Activated CD8-positive, alpha-beta memory T cell treated with anti-CD3 and anti-CD28 coated beads, Interleukin-2, amount 50 U/mL, for 1 hour (primary cell): ENCODE data around the gene LRP1-AS.
"Not testable (repeated sequence)": the region's sequence is repeated elsewhere in the genome, so short reads cannot be mapped to it uniquely, and the experiment has no call there.

Experiments
- DNase-seq: peaks from one replicate; pipeline ENCODE4 v3.0.0-alpha.2; 2020; ENCODE audit errors: extremely low read depth

The LRP1-AS gene

DNA sequence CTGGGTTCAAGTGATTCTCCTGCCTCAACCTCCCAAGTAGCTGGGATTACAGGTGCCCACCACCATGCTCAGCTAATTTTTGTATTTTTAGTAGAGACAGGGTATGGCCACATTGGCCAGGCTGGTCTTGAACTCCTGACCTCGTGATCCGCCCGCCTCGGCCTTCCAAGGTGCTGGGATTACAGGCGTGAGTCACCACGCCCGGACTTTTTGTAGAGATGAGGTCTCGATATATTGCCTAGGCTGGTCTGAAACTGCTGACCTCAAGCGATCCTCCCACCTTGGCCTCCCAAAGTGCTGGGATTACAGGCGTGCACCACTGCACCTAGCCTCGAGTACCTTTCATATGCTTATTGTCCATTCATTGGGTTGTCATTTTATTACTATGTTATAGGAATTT is 26.7 kb downstream of the LRP1-AS start:
- DNase-seq, result not testable (repeated sequence)

DNA sequence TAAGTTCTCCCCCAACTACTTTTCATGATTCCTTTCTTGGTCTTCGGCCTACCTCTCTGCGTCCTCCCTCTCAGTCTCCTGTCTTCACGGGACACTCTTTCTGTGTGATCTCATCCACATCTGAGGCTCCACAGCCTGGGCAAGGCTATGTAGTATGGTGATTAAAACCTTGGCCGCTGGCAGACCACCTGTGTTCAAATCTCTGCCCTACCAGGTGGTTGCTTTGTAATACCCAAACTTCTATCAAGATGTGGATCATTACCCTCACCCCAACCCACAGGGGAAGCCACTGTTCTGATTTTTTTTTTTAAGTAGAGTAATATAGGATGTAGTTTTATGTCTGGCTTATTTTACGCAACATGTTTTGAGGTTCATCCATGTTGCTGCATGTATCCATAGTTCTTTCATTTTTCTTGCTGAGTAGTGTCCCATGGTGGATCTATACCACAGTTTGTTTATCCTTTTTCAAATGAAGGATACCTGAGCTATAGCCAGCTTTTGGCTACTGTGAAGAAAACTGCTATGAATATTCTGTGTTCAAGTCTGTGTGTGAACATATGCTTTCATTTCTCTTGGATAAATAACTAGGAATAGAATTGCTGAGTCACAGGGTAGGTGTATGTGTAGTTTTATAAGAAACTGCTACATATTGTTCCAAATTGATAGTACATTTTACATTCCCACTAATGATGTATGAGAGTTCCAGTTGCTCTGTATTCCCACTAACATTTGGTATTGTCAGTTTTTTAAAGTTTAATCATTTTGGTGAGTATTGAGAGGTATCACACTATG is 27.9 kb downstream of the LRP1-AS start:
- DNase-seq, result no peak

DNA sequence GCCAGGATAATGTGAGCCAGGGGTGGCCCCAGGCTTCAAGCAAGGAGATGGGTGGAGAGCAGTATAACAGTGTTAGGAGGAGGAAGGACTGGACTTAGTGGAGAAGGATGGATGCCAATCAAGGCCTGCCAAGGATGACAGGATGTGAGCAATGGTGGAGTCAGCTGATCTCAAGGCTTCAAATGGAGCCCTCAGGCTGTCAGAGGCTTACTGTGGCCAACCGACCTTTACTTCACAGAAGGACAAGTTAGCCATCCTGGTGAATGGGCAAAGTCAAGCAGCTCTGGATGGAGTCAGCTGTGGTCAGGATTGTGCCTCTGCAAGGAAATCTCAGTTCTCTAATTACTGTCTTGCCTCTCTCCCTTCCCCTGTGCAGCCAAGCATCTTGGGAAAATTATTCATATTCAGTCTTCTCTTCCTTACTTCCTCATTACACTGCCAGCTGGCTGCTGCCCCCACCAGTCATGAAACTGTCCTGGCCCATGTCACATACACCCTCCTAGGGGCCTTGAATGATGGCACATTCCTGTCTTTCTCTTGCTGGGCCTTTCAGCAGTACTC is 28.6 kb downstream of the LRP1-AS start:
- no peak for DNase-seq

DNA sequence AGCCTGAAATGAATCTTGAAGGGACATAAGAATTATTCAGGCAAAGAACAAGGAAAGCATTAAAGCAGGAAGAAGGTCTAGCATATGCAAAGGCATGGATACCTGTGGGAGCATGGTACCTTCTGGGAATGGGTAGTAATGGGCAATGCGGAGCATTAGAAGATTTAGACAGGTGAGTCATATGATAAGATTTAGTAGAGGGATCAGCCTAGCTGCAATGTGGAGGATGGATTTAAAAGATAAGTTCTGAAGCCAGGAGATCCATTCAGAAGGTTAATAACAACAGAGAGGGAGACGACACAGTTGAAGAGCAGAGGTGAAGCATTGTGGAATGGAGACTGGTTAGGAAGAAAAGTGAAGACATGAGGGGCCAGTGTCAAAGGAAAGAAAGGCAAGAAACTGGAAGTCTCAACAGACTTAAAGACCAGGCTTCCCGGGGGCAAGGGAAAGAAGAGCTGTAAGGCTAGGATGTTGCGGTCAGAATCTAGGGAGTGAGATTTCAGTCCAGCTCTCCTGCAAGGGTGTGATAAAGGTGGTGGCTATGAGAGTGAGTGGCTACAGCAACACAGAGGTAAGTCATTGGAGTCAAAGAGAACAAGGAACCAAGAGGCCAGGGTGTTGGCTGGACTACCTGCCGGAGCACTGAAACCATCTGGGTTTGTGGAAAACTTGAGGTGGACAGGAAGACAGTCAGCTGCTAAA is 30.7 kb downstream of the LRP1-AS start:
- DNase-seq, result no peak

DNA sequence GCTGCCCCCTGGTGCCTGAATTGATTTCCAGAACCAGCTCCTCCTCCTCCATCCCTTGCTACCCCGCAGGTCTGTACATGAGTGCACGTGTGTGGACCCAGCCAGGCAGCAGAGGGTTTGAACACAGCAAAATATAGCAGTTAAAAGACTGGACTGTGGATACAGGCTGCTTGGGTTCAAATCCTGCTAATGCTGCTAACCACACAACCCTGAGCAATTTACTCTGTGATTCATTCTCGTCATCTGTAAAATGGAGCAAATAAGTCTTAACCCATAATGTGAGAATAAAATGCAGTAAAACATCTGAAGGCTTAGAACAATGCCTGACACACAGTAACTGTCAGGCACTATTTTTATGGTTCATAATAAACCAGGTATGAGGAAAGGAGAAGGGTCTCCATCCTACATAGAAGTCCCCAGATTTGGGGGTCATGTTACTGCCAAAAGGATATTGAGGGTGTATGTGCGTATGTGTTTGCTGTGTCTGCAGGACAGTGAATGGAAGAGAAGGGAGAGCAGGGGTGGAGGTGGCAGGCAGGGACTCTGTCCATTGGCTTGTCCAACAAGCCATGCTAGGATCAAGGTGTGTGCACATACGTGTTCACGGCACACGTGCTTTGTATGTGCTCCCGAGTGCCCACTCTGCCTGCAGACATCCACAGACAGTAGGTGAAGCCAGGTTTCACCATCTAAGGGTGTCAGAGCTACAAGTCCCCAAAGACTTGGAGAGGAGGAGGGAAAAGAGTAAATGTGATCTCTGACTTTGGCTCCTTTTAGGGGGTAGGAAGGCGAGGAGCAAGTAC is 34.7 kb downstream of the LRP1-AS start:
- no peak for DNase-seq

DNA sequence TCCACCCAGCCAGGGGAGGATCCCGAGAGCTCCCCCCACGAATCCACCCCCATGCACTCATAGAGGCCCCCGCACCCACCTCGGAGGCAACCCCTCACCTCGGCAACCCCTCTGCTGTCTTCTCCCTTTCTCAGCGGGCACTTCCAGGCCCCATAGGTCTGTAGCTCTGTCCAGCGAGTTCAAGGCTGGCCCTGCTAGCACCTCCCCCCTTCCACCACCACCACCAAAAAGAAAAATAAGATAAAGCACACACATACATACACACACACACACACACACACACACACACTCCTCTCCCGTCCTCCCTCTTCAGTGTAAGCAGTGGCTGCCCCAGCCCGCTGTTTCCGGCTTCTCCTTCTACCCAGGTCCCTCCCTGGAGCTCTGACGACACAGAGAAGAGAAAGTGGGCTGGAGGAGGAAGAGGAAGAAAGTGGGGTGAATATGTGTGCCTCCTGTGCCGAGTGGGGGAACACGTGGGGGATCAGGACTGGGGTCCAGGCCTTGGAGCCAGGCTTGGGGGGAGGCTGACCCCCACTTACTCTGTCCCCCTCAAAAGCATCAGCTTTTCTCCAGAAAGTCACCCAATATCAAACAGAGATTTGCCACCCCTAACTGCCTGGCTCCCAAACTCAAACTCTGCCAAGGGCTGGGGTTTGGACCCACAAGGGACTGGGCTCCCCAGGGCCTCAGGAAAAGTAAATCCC is 36.2 kb downstream of the LRP1-AS start, which contains the start of gene STAT6:
Gene STAT6 (minus strand): TSS at position 332 of the 704 bp plus-strand sequence. CDS start 3,084 bp downstream, outside the sequence.
- DNase-seq, result peak; percentile 82

DNA sequence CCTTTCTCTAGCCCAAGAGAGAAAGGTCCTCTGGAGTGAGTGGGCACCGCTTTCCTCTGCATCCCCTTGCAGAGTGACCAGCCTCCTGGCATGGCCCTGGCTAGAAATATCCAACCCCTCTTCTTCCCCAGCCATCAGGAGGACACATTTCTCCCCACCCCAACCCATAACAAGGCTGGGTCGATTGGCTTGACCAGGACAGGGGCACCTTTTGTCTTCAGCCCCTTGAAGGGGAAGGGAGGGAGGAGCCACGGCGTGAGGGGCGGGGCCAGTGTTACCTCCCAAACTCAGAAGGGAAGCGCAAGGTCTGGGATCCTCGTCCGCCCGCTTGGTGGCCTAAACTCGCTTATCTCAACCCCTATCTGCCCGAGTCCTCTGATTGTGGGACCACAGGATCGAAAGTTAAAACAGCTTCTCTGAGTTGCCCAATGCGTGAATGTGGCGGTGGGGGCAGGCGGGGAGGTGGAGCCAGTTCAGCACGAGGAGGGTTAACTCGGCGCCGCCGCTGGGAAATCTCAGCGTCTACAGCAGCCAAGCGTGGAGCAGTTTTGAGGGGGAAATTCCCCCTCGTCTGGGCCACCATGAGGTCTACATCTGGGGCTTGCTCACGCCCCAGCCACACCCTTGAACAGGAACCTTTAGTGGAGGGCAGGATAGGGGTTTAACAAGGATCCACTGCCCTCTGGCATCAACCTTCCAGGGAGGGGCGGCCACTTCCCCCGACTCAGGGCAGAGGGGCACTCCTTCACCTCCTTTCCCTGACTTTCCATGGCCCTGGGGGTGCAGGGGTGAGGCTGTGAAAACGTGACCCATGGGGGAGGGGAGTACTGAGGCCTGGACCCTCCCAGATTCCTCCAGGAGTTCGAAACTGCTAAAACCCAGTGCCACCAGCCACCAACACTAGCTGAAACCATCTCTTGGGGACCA is 37.1 kb downstream of the LRP1-AS start:
- DNase-seq, result no peak

DNA sequence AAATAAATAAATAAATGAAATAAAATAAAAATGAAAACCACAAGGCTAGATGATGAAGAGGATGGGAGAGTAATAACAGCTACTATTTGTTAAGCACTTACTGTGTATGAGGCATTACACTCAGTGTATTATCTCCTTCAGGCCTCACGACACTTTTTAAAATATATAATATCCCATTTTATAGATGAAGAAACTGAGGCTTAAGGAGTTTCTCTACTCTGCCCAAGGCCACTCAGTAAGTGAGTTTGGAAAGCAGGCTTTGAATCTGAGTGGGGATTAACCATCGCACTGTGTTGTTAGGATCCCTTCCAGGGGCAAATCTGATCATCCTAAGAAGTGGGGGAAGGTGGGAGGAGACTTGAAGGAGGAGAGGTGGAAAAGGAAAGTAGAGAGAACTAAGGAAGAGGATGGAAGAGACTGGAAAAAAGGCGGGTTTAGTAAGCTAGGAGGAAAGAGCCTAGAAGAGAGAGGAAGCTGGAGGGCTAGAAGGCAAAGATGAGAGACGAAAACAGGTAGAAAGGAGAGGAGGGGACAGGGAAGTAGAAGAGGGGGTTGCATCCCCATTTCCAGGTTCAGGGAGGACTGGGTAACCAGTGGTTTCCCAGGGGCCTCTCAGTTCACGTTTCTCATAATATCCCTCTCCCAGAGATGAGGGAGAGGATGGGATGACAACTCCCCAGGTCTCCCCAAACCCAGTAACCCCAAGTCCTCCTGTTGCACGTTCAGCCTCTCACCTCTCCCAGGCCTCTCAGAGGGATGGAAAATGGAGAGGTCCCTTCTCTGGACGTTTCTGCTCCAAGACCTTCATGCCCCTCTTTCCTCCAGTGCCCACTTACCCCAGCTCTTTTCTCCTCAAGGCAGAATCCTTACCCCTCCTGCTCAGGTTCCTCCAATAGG is 38.0 kb downstream of the LRP1-AS start:
- DNase-seq, result no peak

DNA sequence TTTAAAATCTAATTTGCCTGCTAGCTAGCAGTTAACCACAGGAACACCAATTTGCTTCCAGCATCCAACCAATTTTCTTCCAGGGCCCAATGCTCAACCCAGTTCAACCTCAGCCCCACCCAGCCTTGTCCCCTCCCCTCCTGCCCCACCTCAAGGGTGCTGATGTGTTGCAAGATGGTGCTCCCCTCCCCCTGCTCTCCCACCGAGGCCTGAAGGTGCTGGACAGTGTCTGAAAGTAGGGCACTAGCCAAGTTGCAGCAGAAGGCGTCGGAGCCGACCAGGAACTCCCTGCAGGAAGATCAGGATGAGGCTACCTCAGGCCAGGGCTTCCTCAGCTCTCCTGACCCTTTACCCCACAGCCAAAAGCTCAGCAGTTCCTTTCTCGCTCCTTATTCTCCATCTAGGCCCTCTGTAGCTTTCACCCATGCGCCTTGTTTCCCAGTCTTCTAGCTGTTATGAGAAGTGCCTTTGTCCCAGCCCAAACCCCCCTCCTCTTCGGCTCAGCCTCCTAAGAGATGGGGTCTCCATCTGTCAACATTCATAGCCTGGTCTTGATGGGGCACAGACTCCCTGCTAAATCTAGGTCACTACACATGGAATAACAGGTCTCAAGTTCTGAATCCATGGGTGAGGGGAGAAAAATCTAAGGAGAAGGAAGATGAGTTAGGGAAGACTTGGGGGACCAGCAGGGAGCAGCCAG is 39.8 kb downstream of the LRP1-AS start:
- DNase-seq, result no peak

DNA sequence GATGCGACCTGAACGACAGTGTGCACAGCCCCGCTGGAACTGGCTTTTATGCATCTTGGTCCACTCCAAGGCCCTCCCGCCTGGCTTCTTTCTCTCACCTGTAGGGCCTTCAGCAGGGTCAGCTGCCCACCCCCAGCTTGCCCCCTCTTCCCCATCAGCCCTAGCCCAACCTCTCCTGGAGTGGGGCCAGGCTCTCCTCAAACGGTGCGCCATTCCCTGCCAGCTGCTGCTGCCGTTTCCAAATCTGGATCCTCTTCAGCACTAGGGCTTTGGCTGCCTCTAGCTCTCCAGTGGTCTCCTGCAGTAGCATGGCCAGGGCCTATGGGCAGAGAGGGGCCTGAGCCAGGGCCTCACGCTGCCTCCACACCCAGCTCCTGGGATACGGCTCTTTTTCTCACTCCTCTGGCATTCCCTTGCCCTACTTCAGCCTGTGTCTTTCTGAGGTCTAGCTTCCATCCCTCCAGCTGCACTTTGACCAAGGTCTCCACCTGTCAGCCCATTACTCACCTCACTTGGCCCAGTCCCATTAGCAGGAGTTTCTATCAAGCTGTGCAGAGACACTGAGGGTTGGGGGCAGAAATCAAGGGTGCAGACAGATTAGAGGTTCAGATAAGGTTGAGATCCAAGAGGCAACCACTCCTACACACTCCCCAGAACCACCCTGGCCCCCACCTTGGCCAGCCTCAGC is 41.3 kb downstream of the LRP1-AS start:
- no peak for DNase-seq

DNA sequence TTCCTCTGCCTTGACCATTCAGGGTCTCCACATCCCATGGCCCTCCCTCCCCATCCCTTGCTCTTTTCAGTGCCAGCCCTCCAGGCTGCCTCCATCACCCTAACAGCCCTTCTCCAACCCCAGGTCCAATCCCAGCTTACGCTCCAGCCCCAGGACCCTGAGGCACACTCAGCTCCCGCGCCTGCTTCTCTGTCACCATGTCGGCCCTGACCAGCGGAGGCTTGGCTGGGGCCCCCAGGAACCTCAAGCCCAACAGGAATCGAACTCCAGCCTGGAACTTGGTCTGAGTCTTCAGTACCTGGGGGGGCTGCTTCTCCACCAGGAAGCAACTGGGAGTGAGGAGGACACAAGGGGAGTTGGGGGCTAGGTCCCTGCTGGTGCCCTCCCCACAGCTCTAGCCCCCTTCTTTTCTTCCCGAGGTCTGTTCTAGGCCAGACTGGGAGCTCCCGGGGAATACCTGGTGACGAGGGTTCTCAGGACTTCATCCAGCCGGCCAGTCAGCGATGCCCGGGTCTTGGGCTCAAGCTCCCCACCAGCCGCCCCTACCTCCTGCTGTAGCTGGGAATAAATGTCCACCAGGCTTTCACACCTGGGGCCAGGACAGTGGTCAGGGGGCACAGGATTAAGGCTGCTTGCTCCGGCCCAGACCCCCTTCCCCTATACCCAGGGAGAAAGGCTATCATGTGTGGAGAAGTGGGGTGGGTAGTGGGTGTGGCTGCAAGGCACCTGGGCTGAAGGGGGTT is 42.2 kb downstream of the LRP1-AS start:
- DNase-seq, result no peak

DNA sequence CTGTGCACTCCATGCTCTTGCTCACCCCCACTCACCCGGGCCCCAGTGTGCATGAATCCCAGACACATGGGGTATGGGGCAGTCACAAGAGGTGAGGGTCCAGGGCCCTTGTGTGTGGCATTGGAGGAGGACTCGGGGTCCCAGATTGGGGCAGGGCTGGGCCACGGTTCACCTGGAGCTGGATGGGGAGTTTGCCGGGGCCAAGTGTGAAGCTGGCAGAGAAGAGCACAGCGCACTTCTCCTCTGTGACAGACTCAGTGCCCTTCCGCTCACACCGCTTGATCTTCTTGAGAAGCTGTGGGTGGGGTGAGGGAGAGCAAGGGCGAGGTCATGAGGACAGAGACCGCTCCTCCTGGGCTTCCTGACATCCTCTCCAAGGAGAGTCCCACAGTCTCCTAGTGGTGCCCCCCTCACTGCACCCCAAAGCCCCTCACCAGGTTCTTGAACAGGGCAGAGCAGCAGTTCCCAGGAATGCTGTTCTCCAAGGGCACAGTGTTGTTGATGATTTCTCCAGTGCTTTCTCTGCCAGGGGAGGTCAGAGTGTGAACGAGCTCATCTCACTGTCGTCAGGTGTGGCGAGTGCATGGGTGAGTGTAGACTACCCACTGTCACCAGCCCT is 43.0 kb downstream of the LRP1-AS start:
- no peak for DNase-seq

DNA sequence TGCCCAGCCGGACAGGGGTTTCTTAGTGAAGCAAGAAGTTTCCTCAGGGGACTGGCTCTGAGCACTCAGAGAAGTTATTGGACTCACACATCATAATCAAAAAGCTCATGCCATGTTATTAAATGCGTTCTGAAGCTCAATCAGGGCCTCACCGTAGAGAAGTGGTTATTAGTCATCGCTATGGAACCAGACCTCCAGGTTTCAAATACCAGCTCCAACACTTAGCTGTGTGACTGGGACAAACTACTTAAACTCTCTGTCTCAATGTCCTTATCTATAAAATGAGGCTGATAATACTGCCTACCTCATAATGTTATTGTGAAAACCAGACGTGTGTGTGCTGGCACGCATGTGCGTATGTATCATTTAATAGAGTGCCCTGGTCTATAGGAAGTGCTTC is 43.6 kb downstream of the LRP1-AS start:
- DNase-seq, result no peak

DNA sequence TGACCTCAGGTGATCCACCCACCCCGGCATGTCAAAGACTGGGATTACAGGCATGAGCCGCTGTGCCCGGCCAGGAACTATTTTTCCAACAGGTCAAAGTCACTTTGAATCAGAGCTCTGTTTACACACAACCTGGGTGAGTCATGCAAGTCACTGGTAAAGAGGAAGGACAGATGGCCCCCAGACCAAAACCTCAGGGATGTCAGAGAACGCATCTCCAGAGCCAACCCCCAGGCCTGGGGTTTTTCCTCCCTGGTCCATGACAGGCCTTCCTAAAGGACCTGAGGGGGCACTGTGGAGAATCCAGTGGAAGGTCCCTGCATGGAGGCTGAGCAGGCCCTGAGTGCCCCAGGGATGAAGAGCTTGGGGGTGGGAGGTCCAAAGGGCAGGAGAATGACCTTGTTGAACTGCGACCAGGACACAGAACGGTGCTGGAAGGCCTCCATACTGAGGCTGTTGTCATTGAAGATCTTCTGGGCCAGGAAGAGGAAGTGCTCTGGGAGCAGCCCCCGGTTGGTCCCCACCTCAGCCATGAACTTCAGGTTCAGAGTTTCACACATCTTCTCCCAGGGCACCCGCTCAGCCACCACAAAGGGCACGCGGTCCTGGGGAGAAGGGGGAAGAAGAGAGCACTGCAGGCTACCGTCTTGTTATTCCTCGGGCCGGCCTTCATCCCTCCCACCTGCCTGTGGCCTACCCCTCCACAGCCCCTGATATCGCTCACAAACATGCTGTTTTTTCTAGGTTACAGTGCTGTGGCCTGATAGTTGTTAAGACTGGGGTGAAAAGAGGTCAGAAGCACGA is 45.3 kb downstream of the LRP1-AS start:
- DNase-seq, result no peak

DNA sequence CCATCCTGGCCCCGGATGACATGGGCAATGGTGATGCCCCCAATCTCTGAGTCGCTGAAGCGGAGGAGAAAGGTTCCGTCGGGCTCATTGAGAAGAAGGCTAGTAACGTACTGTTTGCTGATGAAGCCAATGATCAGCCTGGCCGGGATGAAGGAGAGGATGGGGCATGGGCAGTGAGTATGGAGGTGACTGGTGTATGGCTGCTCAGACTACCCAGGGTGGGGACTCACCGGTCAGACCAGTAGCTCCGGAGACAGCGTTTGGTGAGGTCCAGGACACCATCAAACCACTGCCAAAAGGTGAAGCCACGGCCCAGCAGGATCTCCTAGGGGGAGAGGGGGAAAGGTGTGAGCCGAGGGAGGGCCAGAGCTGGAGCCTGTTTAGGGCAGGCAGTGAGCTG is 47.7 kb downstream of the LRP1-AS start:
- DNase-seq, result no peak
